Measurements from ENCODE around the gene ZNF384.

DNA sequence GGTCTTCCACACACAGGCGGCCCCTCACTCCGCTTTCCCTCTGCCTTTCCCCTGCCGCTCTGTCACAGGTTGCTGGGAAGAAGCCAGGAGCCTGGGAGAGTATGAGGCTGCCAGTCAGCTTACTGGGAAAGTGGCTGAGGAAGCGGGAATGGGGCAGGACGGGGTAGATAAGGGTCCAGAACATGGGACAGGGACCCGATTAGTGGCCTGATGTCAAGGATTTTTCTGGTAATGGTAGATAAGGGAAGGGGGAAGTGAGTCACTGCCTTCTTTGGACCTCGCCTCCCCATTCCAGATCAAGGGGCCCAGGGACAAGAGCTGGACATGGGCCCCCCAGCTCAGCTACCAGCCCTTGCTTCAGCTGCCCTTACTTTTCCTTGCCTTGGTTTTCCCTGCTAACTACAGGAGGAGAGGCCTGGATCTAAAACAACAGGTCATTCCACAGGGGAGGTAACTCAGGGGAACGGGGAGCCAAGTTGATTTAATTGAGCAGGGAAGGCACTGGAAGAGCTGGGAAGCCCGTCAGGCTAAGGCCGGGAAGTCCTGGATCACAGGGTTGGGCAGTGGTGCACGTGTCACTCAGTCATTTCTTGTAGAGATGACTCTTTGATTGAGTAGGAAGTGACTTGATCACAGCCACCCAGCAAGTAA lies 49.9 kb downstream of the ZNF384 start:
- TF ChIP-seq PAX5 (IDR thresholded peaks at IDR 0.05; ENCODE audit: insufficient read depth, low read length, severe bottlenecking) (no peak), TAF1 (IDR thresholded peaks at IDR 0.05; ENCODE audit: low read depth, low read length) (no peak)
